B cell (primary cell): ENCODE data around the gene COL19A1. TPM values are rescaled to one million over a fixed set of nuclear protein-coding genes. Genes with fewer than 3 reads are reported as not detected.
A peak's percentile ranks its signal among the peaks of the same experiment; 100 is the strongest.

ENCODE experiments used
- ATAC-seq: fragments of 200-7000 bp; cut with Tn5 transposase; one replicate; pipeline ENCODE4 v1.10.0; 2021; ENCODE audit warnings: low read depth, mild to moderate bottlenecking, moderate number of reproducible peaks, moderate library complexity
- CTCF ChIA-PET: fragments of 350-600 bp; sonication (Branson Sonifier 250); formaldehyde crosslinking; loops from one replicate; lab custom pipeline; 2021; ENCODE audit warnings: antibody characterized with exemption, inconsistent platforms; lab: Charles Lee
- POLR2A ChIA-PET: fragments of 350-600 bp; sonication (Branson Sonifier 250); formaldehyde crosslinking; loops from one replicate; lab custom pipeline; 2021; ENCODE audit warnings: antibody characterized with exemption; lab: Charles Lee
- DNase-seq: peaks from one replicate; pipeline ENCODE4 v3.0.0; 2013
- H2AFZ ChIP-seq: 2 replicates; pipeline ENCODE4 v1.6.1; 2012; ENCODE audit warnings: mild to moderate bottlenecking, low read depth, low read length; ENCODE audit not compliant: insufficient read depth, poor library complexity, severe bottlenecking
- H3K27ac ChIP-seq, 2 donors: 1 replicate in 1 of 2; 2 replicates in 1 of 2; pipeline ENCODE4 v1.5.1; 2012 to 2013; ENCODE audit warnings: low read length in 2 of 2, mild to moderate bottlenecking in 2 of 2, moderate library complexity in 1 of 2
- H3K27me3 ChIP-seq, 4 experiments: fragments of 200-600 bp in 1 of 4; sonication (generic) in 1 of 4; replicated peaks in 1 of 4; 1 replicate in 2 of 4; 2 replicates in 2 of 4; pipeline versions ENCODE4 v1.6.1 to v1.7.0; 2013 to 2016; ENCODE audit warnings: low read length in 3 of 4, mild to moderate bottlenecking in 2 of 4, mixed read lengths in 1 of 4, moderate library complexity in 1 of 4; ENCODE audit not compliant: insufficient read depth in 4 of 4, control insufficient read depth in 3 of 4; ENCODE audit errors: control extremely low read depth in 1 of 4
- H3K36me3 ChIP-seq, 2 experiments: replicated peaks in 1 of 2; 1 replicate in 1 of 2; 2 replicates in 1 of 2; pipeline versions ENCODE4 v1.6.1 to v1.7.1; 2013; ENCODE audit warnings: low read length in 1 of 2; ENCODE audit not compliant: insufficient read depth in 2 of 2, control insufficient read depth in 1 of 2; ENCODE audit errors: control extremely low read depth in 1 of 2, extremely low read depth in 1 of 2
- H3K4me1 ChIP-seq, 2 donors: fragments of 200-600 bp in 1 of 2; sonication (generic) in 1 of 2; 1 replicate in 1 of 2; 2 replicates in 1 of 2; pipeline versions ENCODE4 v1.5.1 to v1.6.1; 2013 to 2017; ENCODE audit warnings: low read length in 2 of 2; ENCODE audit not compliant: control insufficient read depth in 2 of 2, insufficient read depth in 2 of 2
- H3K4me2 ChIP-seq: replicated peaks from 2 replicates; pipeline ENCODE3; 2012; ENCODE audit warnings: mild to moderate bottlenecking, low read depth, low read length; ENCODE audit not compliant: poor library complexity, severe bottlenecking
- H3K4me3 ChIP-seq, 5 experiments: fragments of 200-600 bp in 1 of 5; sonication (generic) in 1 of 5; 1 replicate in 3 of 5; 2 replicates in 2 of 5; pipeline versions ENCODE4 v1.5.1 to v1.7.0; 2011 to 2016; ENCODE audit warnings: low read length in 4 of 5, mild to moderate bottlenecking in 4 of 5, low read depth in 2 of 5, control low read depth in 1 of 5, moderate library complexity in 1 of 5; ENCODE audit not compliant: insufficient read depth in 1 of 5; ENCODE audit errors: control extremely low read depth in 1 of 5, extremely low read depth in 1 of 5
- H3K79me2 ChIP-seq: fragments of 200-600 bp; sonication (generic); one replicate; pipeline ENCODE4 v1.6.0; 2016; ENCODE audit warnings: low read length; ENCODE audit not compliant: control insufficient read depth, insufficient read depth
- H3K9ac ChIP-seq: fragments of 200-600 bp; sonication (generic); 2 replicates; pipeline ENCODE4 v1.6.1; 2017; ENCODE audit warnings: mild to moderate bottlenecking, low read length, moderate library complexity
- H3K9me3 ChIP-seq, 3 donors: one replicate each; pipeline versions ENCODE4 v1.6.1 to v1.7.1; 2013; ENCODE audit warnings: low read length in 2 of 3; ENCODE audit not compliant: control insufficient read depth in 2 of 3, insufficient read depth in 1 of 3; ENCODE audit errors: control extremely low read depth in 1 of 3
- H4K20me1 ChIP-seq: 2 replicates; pipeline ENCODE4 v1.6.0; 2012; ENCODE audit warnings: mild to moderate bottlenecking, low read length; ENCODE audit not compliant: insufficient read depth, control insufficient read depth, poor library complexity, severe bottlenecking
- H3K27ac Mint-ChIP-seq: one replicate; pipeline ENCODE4 v1.8.0; 2021; ENCODE audit warnings: mixed read lengths
- H3K27me3 Mint-ChIP-seq: one replicate; pipeline ENCODE4 v1.8.0; 2021; ENCODE audit warnings: mixed read lengths
- H3K4me1 Mint-ChIP-seq: one replicate; pipeline ENCODE4 v1.8.0; 2021; ENCODE audit warnings: mixed read lengths
- H3K4me3 Mint-ChIP-seq: one replicate; pipeline ENCODE4 v1.8.0; 2021; ENCODE audit warnings: mixed read lengths
- H3K9me3 Mint-ChIP-seq: one replicate; pipeline ENCODE4 v1.8.0; 2022; ENCODE audit warnings: mixed read lengths; ENCODE audit not compliant: insufficient read depth
- EZH2 ChIP-seq: IDR thresholded peaks from 2 replicates; pipeline ENCODE4 v1.6.1; 2012; ENCODE audit warnings: borderline replicate concordance, low read depth, mild to moderate bottlenecking, moderate library complexity, low read length; ENCODE audit not compliant: insufficient read depth, poor library complexity, severe bottlenecking
- WGBS: methylation state at CpG from one replicate; pipeline ENCODE4 v1.1.5; 2013; ENCODE audit warnings: missing lambda C conversion rate; ENCODE audit not compliant: insufficient coverage; 5-methylcytosine and 5-hydroxymethylcytosine counted together
- intact Hi-C: fragments of 100-400 bp; cut with micrococcal nuclease; formaldehyde crosslinking; loops from one replicate; pipeline ENCODE4 v1.10.0; 2022
- polyA plus RNA-seq: library from polyadenylated mRNA; depleted of rRNA; stranded (reverse); fragments of >200 nt; gene quantifications from 2 replicates; pipeline ENCODE4 v1.2.3, GENCODE V29; 2012
- total RNA-seq, 2 donors: library from RNA; stranded (reverse); fragments of 120-200 nt in 1 of 2; gene quantifications; 1 replicate in 1 of 2; 2 replicates in 1 of 2; pipeline versions ENCODE4 v1.2.3 to v1.2.4, GENCODE V29; 2013 to 2022
- TF ChIP-seq, protein P1 (sequence below): fragments of 200-600 bp; IDR thresholded peaks from one replicate; pipeline ENCODE4 v1.8.0; 2022; ENCODE audit warnings: antibody characterized with exemption, mild to moderate bottlenecking

COL19A1 gene
- total and polyA plus RNA-seq, 2 donors (not counting 1 experiment from before 2014, with no cell fraction given) = 14.6 to 61.4 TPM

- H3K9ac ChIP-seq = peak overlapping the region; percentile 90
- H3K4me1 Mint-ChIP-seq = peaks cover 70% of the 10 kb centered on the region
- no peak overlapping the region for H2AFZ ChIP-seq
- H3K9me3 ChIP-seq = no peaks in the 10 kb centered on the region
- peaks cover 4% of the 10 kb centered on the region for H3K9me3 Mint-ChIP-seq
- H3K27ac ChIP-seq = peak overlapping the region; percentile 14 to 91
- ChIA-PET POLR2A (interaction anchor here (2.5 to 5.5 kb wide), 2 partner anchors 10 to 72 kb away, joined by 8 to 38 read pairs; partner anchors contain the start of gene LMBRD1), CTCF (interaction anchor here (1.3 to 4.2 kb wide), 6 partner anchors 10 to 240 kb away, joined by 6 to 66 read pairs (median 10); no protein-coding TSS in a partner anchor)
- peaks cover 2 to 4% of the 10 kb centered on the region in 2 experiments for H3K36me3 ChIP-seq
- peak overlapping the region; percentile 95 for H3K27ac Mint-ChIP-seq
- DNase-seq (no peak), ATAC-seq (no peak)
- H3K4me1 ChIP-seq = peaks cover 51 to 58% of the 10 kb centered on the region in 2 donors
- H3K27me3 Mint-ChIP-seq = no peaks in the 10 kb centered on the region
- intact Hi-C loops = loop anchor here (5.0 to 10.0 kb wide), 4 partner anchors 63 to 546 kb away; partner anchors contain the start of gene FAM135A
- H3K4me3 Mint-ChIP-seq = peak overlapping the region; percentile 93
- no peaks in the 10 kb centered on the region for H3K27me3 ChIP-seq
- 100% methylated on average over 1 of the region's 1 CpG for WGBS
- H3K4me3 ChIP-seq = peak overlapping the region; percentile 52 to 79 (median 75)
- TF ChIP-seq EZH2 = no peak
- TF ChIP-seq, protein P1, sequence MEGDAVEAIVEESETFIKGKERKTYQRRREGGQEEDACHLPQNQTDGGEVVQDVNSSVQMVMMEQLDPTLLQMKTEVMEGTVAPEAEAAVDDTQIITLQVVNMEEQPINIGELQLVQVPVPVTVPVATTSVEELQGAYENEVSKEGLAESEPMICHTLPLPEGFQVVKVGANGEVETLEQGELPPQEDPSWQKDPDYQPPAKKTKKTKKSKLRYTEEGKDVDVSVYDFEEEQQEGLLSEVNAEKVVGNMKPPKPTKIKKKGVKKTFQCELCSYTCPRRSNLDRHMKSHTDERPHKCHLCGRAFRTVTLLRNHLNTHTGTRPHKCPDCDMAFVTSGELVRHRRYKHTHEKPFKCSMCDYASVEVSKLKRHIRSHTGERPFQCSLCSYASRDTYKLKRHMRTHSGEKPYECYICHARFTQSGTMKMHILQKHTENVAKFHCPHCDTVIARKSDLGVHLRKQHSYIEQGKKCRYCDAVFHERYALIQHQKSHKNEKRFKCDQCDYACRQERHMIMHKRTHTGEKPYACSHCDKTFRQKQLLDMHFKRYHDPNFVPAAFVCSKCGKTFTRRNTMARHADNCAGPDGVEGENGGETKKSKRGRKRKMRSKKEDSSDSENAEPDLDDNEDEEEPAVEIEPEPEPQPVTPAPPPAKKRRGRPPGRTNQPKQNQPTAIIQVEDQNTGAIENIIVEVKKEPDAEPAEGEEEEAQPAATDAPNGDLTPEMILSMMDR = no peak
- H3K4me2 ChIP-seq = peak overlapping the region; percentile 77
- H4K20me1 ChIP-seq = no peaks in the 10 kb centered on the region
- H3K79me2 ChIP-seq = peaks cover 83% of the 10 kb centered on the region
These were observed 2.6 kb downstream of the COL19A1 start for GRCh38 chr6:69868961-69869360.

- no peaks in the 10 kb centered on the region for H3K27me3 ChIP-seq
- ChIA-PET CTCF (interaction anchor here (1.3 kb wide), 1 partner anchor 10 kb away, joined by 3 read pairs; no protein-coding TSS in a partner anchor), POLR2A (no interaction called here)
- H3K79me2 ChIP-seq = peaks cover 90% of the 10 kb centered on the region
- H3K4me2 ChIP-seq = peak overlapping the region; percentile 43
- no peaks in the 10 kb centered on the region for H4K20me1 ChIP-seq
- no peak overlapping the region for H2AFZ ChIP-seq
- TF ChIP-seq EZH2 = no peak
- TF ChIP-seq, protein P1 = no peak
- Mint-ChIP-seq H3K4me1 (peaks cover 68% of the 10 kb centered on the region), H3K27ac (no peak overlapping the region), H3K27me3 (no peaks in the 10 kb centered on the region), H3K4me3 (peak overlapping the region; percentile 40), H3K9me3 (peaks cover 7% of the 10 kb centered on the region)
- ATAC-seq (no peak), DNase-seq (no peak)
- H3K27ac ChIP-seq = peak overlapping the region in 1 of 2 donors; percentile 16
- H3K4me3 ChIP-seq = no peak overlapping the region
- peaks cover 0 to 6% (median 0%) of the 10 kb centered on the region in 3 donors for H3K9me3 ChIP-seq
- peaks cover 2 to 7% of the 10 kb centered on the region in 2 experiments for H3K36me3 ChIP-seq
- peak overlapping the region; percentile 15 for H3K9ac ChIP-seq
- intact Hi-C loops = no loop called here
- H3K4me1 ChIP-seq = peaks cover 56 to 57% of the 10 kb centered on the region in 2 donors
- WGBS = no CpG with 5 or more reads among the region's 2 CpGs
These were observed 4.8 kb downstream of the COL19A1 start for GRCh38 chr6:69871107-69871506.
